Adrenal gland (tissue), 12 donors: Measurements from ENCODE around the gene PTPRU. TPM values are rescaled to one million over a fixed set of nuclear protein-coding genes. Genes with fewer than 3 reads are reported as not detected.

Experiments
- DNase-seq, 7 donors: peaks; one replicate each; pipeline ENCODE4 v3.0.0-alpha.2; 2019 to 2020
- H3K27ac ChIP-seq, 5 donors: fragments of 200-600 bp; sonication (generic) in 4 of 5; 1 replicate in 3 of 5; 2 replicates in 2 of 5; pipeline versions ENCODE4 v1.5.1 to v1.8.0; 2016 to 2020; ENCODE audit warnings: mild to moderate bottlenecking in 1 of 5
- H3K27me3 ChIP-seq: fragments of 200-600 bp; 2 replicates; pipeline ENCODE4 v1.8.0; 2021
- H3K36me3 ChIP-seq, 2 donors: fragments of 200-600 bp; replicated peaks in 1 of 2; 1 replicate in 1 of 2; 2 replicates in 1 of 2; pipeline versions ENCODE4 v1.5.1 to v1.8.0; 2018 to 2022
- H3K4me1 ChIP-seq, 2 donors: fragments of 200-600 bp; replicated peaks in 1 of 2; 1 replicate in 1 of 2; 2 replicates in 1 of 2; pipeline versions ENCODE4 v1.5.1 to v1.8.0; 2018 to 2021
- H3K4me3 ChIP-seq, 4 donors: fragments of 200-600 bp; sonication (generic) in 3 of 4; one replicate each; pipeline ENCODE4 v1.5.1; 2016 to 2018
- H3K9me3 ChIP-seq, 3 donors: fragments of 200-600 bp; sonication (generic) in 1 of 3; replicated peaks in 1 of 3; 1 replicate in 2 of 3; 2 replicates in 1 of 3; pipeline versions ENCODE4 v1.5.1 to v1.8.0; 2016 to 2021
- POLR2A ChIP-seq, 2 donors: fragments of 450-650 bp; IDR thresholded peaks; one replicate each; pipeline ENCODE4 v1.6.1; 2017; ENCODE audit warnings: antibody characterized with exemption in 2 of 2, mild to moderate bottlenecking in 2 of 2, moderate library complexity in 1 of 2
- WGBS, 4 donors: extraction: QIAGEN DNeasy Blood & Tissue Kit in 2 of 4; methylation state at CpG; one replicate each; pipeline versions ENCODE4 v1.1.5 to v1.1.7; 2013 to 2017; 5-methylcytosine and 5-hydroxymethylcytosine counted together
- intact Hi-C, 2 donors: fragments of 100-400 bp; cut with DNase I; formaldehyde crosslinking; loops; one replicate each; pipeline versions ENCODE4 v1.14.1 to v1.15.0; 2022 to 2023
- polyA plus RNA-seq, 3 donors: library from polyadenylated mRNA; stranded (reverse); fragments of 200-250 nt in 2 of 3; fragments of 350-450 nt in 1 of 3; fragmentation: Illumina TruSeq in 1 of 3; extraction: RNeasy Lipid Tissue Mini Kit (QIAGEN cat#74804) in 1 of 3; gene quantifications; one replicate each; pipeline ENCODE4 v1.2.3, GENCODE V29; 2013 to 2014
- total RNA-seq, 9 donors: library from RNA; depleted of rRNA in 4 of 9; stranded (reverse); fragments of >200 nt in 4 of 9; fragments of 120-200 nt in 1 of 9; fragmentation: NEBNext Ultra II Directional in 1 of 9; extraction: Animal tissue kit (Norgen Biotek cat#: 25700) in 1 of 9; gene quantifications; one replicate each; pipeline versions ENCODE4 v1.1.0 to v1.2.4, GENCODE V29; 2013 to 2023
- TF ChIP-seq, protein P1 (sequence below), 6 experiments: fragments of 450-650 bp in 4 of 6; fragments of 200-600 bp in 2 of 6; sonication (generic) in 1 of 6; IDR thresholded peaks; 1 replicate in 5 of 6; 2 replicates in 1 of 6; pipeline versions ENCODE4 v1.5.1 to v1.8.0; 2016 to 2021; ENCODE audit warnings: antibody characterized with exemption in 6 of 6, mild to moderate bottlenecking in 2 of 6, moderate library complexity in 1 of 6
- donor health status: healthy with polysubstance abuse.
- donor health status: Bipolar disorder and iron deficiency.
- donor health status: DM: yes; HTN: yes; CAD: no.
- donor health status: DM: no; HTN: no; CAD: no.
- donor health status: DM: no; HTN: no; CAD: no.
- donor health status: DM: yes; HTN: yes; CAD: no.

PTPRU gene
- total and polyA plus RNA-seq, 12 donors, result 1.4 to 14.4 (median 6.7) TPM

- no peaks in the 10 kb centered on the region for H3K4me1 ChIP-seq
- intact Hi-C loops, result no loop called here
- no peaks in the 10 kb centered on the region for H3K27me3 ChIP-seq
- WGBS, 4 donors, result 88 to 92% (median 91%) methylated on average over 10 of the region's 10 CpGs
- DNase-seq, result no peak
- no peaks in the 10 kb centered on the region for H3K9me3 ChIP-seq
- H3K27ac ChIP-seq, result no peak overlapping the region
- no peak overlapping the region for H3K4me3 ChIP-seq
- H3K36me3 ChIP-seq, result peaks cover 0 to 7% of the 10 kb centered on the region in 2 donors
- TF ChIP-seq POLR2A (IDR thresholded peaks at IDR 0.05), result no peak
- TF ChIP-seq, protein P1, sequence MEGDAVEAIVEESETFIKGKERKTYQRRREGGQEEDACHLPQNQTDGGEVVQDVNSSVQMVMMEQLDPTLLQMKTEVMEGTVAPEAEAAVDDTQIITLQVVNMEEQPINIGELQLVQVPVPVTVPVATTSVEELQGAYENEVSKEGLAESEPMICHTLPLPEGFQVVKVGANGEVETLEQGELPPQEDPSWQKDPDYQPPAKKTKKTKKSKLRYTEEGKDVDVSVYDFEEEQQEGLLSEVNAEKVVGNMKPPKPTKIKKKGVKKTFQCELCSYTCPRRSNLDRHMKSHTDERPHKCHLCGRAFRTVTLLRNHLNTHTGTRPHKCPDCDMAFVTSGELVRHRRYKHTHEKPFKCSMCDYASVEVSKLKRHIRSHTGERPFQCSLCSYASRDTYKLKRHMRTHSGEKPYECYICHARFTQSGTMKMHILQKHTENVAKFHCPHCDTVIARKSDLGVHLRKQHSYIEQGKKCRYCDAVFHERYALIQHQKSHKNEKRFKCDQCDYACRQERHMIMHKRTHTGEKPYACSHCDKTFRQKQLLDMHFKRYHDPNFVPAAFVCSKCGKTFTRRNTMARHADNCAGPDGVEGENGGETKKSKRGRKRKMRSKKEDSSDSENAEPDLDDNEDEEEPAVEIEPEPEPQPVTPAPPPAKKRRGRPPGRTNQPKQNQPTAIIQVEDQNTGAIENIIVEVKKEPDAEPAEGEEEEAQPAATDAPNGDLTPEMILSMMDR (IDR thresholded peaks at IDR 0.05), result no peak
These were observed 82.4 kb downstream of the PTPRU start for GRCh38 chr1:29318724-29319123.

- TF ChIP-seq, protein P1 (IDR thresholded peaks at IDR 0.05), result no peak
- TF ChIP-seq POLR2A (IDR thresholded peaks at IDR 0.05), result no peak
- DNase-seq, result no peak
These were observed 83.2 kb downstream of the PTPRU start for GRCh38 chr1:29319300-29320110.

DNA sequence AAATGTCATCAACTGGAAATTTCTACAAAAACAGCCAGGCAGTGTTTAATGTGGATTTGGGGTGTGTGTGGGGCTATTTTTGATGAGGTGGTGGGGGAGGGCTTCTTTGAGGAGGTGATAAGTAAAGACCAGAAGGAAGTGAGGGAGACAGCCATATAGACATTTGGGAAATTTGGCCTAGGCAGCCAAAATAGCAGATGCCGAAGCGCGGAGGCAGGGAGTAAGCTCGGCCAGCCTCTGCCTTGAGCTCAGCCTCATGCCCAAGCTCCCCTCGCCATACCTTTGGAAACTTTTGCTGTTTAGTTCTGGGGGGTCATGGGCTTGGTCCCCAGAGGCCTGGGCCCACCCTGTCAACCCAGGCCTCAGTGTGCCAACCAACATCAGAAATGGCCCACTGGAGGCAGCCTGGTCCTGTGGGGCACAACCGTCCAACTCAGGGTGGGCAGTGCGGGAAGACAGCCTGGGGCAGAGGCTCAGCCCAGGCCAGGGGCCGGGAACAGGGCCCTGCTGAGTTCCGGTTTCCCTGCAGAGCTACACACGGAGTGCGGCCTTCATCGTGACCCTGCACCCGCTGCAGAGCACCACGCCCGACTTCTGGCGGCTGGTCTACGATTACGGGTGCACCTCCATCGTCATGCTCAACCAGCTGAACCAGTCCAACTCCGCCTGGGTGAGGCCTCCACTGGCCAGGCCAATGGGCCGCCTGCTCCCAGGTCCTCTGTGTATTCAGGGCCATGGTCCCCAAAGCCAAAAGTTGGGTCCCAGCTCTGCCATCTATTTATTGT lies 84.0 kb downstream of the PTPRU start:
- no peak overlapping the region for H3K27ac ChIP-seq
- no peak for TF ChIP-seq POLR2A (IDR thresholded peaks at IDR 0.05)
- TF ChIP-seq, protein P1 (IDR thresholded peaks at IDR 0.05), result no peak
- intact Hi-C loops, result no loop called here
- peaks cover 0 to 6% of the 10 kb centered on the region in 2 donors for H3K36me3 ChIP-seq
- no peak overlapping the region for H3K4me3 ChIP-seq
- H3K4me1 ChIP-seq, result no peaks in the 10 kb centered on the region
- 94 to 97% (median 95%) methylated on average over 8 to 21 of the region's 21 CpGs for WGBS, 4 donors
- DNase-seq, result no peak
- H3K27me3 ChIP-seq, result no peaks in the 10 kb centered on the region
- no peaks in the 10 kb centered on the region for H3K9me3 ChIP-seq

More at GRCh38 chr1:29319300-29320110, 83.2 kb downstream of the PTPRU start:
- Histone ChIP-seq H3K9me3 (no peaks in the 10 kb centered on the region), H3K4me3 (no peak overlapping the region), H3K4me1 (no peaks in the 10 kb centered on the region), H3K36me3 (peaks cover 0 to 7% of the 10 kb centered on the region in 2 donors), H3K27me3 (no peaks in the 10 kb centered on the region), H3K27ac (no peak overlapping the region)
- 78 to 90% (median 80%) methylated on average over 7 to 9 of the region's 9 CpGs for WGBS, 4 donors
- intact Hi-C loops, result no loop called here

DNA sequence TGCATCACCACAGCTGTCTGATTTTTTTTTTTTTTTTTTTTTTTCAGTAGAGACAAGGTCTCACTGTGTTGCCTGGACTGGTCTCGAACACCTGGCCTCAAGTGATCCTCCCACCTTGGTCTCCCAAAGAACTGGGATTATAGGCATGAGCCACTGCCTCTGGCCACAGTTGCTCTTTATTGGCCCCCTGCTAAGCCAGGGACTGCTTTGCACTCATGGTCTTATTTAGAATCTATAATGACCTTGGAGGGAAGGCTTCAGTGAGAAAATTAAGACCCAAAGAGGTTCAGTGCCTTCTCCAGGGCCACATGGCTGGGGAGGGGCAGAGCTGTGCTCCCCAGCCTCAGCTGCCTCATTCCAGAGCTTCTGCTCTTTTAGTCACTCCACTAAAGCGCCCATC lies 84.9 kb downstream of the PTPRU start:
- TF ChIP-seq, protein P1 (IDR thresholded peaks at IDR 0.05), result no peak
- no peak for TF ChIP-seq POLR2A (IDR thresholded peaks at IDR 0.05)
- Histone ChIP-seq H3K4me1 (no peaks in the 10 kb centered on the region), H3K4me3 (no peak overlapping the region), H3K36me3 (no peaks in the 10 kb centered on the region), H3K9me3 (no peaks in the 10 kb centered on the region), H3K27ac (no peak overlapping the region), H3K27me3 (no peaks in the 10 kb centered on the region)
- intact Hi-C loops, result no loop called here
- no peak for DNase-seq
- 84 to 96% (median 89%) methylated on average over 2 of the region's 2 CpGs for WGBS, 4 donors
